Neural crest cell (in vitro differentiated cells): ENCODE measurements around the gene PBX4. TPM values are rescaled to one million over a fixed set of nuclear protein-coding genes. Genes with fewer than 3 reads are reported as not detected.

Experiments used
- DNase-seq: peaks from one replicate; pipeline ENCODE4 v3.0.0; 2021; ENCODE audit warnings: low read depth, mixed read lengths, low spot score
- H3K27ac Mint-ChIP-seq: one replicate; pipeline ENCODE4 v1.8.0; 2021; ENCODE audit warnings: mild to moderate bottlenecking, mixed read lengths; ENCODE audit not compliant: unreplicated experiment
- H3K27me3 Mint-ChIP-seq: 2 replicates; pipeline ENCODE4 v1.8.0; 2021; ENCODE audit warnings: low read depth, mild to moderate bottlenecking, mixed read lengths
- H3K36me3 Mint-ChIP-seq: 2 replicates; pipeline ENCODE4 v1.8.0; 2021; ENCODE audit warnings: low read depth, mild to moderate bottlenecking, mixed read lengths
- H3K4me1 Mint-ChIP-seq: 2 replicates; pipeline ENCODE4 v1.8.0; 2021; ENCODE audit warnings: mixed read lengths
- H3K4me3 Mint-ChIP-seq: one replicate; pipeline ENCODE4 v1.8.0; 2021; ENCODE audit warnings: mild to moderate bottlenecking, mixed read lengths
- H3K9me3 Mint-ChIP-seq: 2 replicates; pipeline ENCODE4 v1.8.0; 2021; ENCODE audit warnings: mixed read lengths
- CTCF ChIP-seq: fragments of 200-600 bp; sonication (generic); conservative IDR thresholded peaks from 2 replicates; pipeline ENCODE4 v1.5.0; 2021; ENCODE audit warnings: antibody characterized with exemption, mild to moderate bottlenecking
- total RNA-seq: library from RNA; stranded (reverse); gene quantifications from 2 replicates; pipeline ENCODE4 v1.2.1, GENCODE V29; 2021

Gene PBX4
- total RNA-seq, 1 donor from 2014 or later: 7.7 TPM

- Mint-ChIP-seq H3K27me3 (no peaks in the 10 kb centered on the region), H3K9me3 (no peaks in the 10 kb centered on the region), H3K4me1 (peaks cover 43% of the 10 kb centered on the region), H3K27ac (peak overlapping the region; percentile 50), H3K36me3 (peaks cover 3% of the 10 kb centered on the region), H3K4me3 (peak overlapping the region; percentile 68)
- DNase-seq: no peak
- no peak for TF ChIP-seq CTCF
These were observed 92.7 kb downstream of the PBX4 start for GRCh38 chr19:19525611-19526380.

DNA sequence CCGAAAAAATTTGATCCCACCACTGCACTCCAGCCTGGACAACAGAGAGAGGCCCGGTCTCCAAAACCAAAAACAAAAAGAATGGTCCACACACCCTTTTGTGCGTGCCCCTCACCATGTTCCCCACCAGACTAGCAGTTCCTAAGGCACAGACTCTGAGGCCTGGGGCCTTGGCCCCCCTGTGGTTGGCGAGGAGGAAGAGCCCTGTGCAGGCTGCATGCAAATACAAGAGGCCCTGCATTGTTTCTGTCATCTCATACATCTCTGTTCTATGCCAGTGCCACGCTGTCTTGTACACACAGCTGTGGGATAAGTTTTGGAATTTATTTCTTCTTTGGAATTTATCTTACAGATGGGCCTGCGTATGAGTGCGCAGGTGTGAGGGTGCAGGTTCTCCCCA is 94.4 kb downstream of the PBX4 start:
- no peak for TF ChIP-seq CTCF
- Mint-ChIP-seq H3K36me3 (peaks cover 8% of the 10 kb centered on the region), H3K4me1 (peaks cover 32% of the 10 kb centered on the region), H3K27me3 (no peaks in the 10 kb centered on the region), H3K27ac (no peak overlapping the region), H3K4me3 (no peak overlapping the region), H3K9me3 (no peaks in the 10 kb centered on the region)
- no peak for DNase-seq

DNA sequence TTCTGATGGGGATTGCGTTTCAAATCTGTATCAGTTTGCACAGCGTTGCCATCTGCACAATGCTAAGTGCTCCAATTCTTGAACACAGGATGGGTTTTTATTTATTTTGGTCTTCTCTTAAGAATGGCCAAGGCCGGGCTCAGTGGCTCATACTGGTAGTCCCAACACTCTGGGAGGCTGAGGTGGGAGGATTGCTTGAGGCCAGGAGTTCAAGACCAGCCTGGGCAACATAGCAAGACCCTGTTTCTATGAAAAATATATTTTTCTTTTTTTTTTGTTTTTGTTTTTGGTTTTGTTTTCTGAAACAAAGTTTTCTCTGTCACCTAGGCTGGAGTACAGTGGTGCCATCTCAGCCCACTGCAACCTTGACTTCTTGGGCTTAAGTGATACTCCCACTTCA is 95.3 kb downstream of the PBX4 start:
- Mint-ChIP-seq H3K27ac (no peak overlapping the region), H3K27me3 (no peaks in the 10 kb centered on the region), H3K9me3 (no peaks in the 10 kb centered on the region), H3K4me3 (no peak overlapping the region), H3K36me3 (peaks cover 8% of the 10 kb centered on the region), H3K4me1 (peaks cover 32% of the 10 kb centered on the region)
- TF ChIP-seq CTCF: no peak
- no peak for DNase-seq

- peaks cover 9% of the 10 kb centered on the region for H3K36me3 Mint-ChIP-seq
- H3K4me1 Mint-ChIP-seq: peaks cover 24% of the 10 kb centered on the region
- H3K27ac Mint-ChIP-seq: no peak overlapping the region
- DNase-seq: no peak
- peak overlapping the region; percentile 70 for H3K4me3 Mint-ChIP-seq
- H3K27me3 Mint-ChIP-seq: peaks cover 1% of the 10 kb centered on the region
- no peaks in the 10 kb centered on the region for H3K9me3 Mint-ChIP-seq
- no peak for TF ChIP-seq CTCF
These were observed 97.5 kb downstream of the PBX4 start for GRCh38 chr19:19520989-19521388.

- no peak for TF ChIP-seq CTCF
- Mint-ChIP-seq H3K4me3 (peak overlapping the region; percentile 99), H3K27ac (no peak overlapping the region), H3K27me3 (peaks cover 4% of the 10 kb centered on the region), H3K9me3 (no peaks in the 10 kb centered on the region), H3K4me1 (peaks cover 15% of the 10 kb centered on the region), H3K36me3 (peaks cover 12% of the 10 kb centered on the region)
- no peak for DNase-seq
These were observed 101.3 kb downstream of the PBX4 start for GRCh38 chr19:19517235-19517619.
